ENCODE results near the gene SHISA9.
"Not testable (repeated sequence)": the region's sequence is repeated elsewhere in the genome, so short reads cannot be mapped to it uniquely, and the experiment has no call there.

Gene SHISA9

DNA sequence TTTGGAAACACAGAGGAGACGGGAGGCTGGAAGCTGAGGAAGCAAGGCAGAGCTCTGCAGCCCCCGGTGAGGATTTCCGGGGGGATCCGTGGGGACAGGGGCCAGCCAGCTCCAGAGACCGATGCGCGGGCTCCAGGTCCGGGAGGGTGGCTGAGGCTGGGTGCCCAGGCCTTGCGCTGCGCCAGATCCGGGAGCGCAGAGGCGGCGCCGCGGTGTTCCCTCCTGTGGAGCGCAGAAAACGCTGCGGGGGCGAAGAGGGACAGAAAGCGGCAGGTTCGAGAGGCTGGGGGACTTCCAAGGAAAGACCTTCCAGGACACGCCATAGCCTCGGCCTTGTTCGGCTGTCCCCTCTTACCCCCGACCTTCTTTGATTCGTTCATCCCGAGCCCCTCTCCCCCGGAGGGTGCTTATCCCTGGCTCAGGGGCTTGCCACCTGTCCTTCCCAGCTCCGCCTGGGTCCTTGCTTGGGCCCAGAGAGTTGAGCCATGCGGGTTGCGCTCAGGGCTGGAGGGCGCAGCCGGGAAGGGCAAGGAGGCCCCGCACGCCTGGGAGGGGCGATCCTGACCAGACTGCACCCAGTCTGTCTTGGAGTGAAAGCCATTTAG, 697 bp upstream of the SHISA9 start:
- no peak for DNase-seq

DNA sequence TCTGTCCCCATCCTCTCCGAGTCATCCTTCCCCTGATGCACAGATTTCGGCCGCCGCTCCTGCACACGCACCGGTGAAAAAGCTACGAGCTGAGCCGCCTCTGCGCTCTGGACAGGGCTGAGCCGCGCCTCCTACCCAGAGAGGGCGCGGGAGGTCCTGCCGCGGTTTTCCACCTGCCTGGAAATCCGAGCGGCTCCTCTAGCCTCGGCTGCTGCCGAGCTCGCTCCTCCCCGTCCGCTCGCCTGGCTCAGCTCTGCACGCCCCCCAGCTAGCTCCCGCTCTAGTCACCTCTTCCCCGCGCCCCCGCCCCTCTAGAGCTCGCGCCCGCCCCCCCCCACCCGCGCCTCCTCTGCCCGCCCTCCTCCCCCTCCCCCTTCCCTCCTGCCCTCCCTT, 198 bp upstream of the SHISA9 start:
- DNase-seq = no peak

GRCh38 chr16:12902511-12903372, 1.3 kb downstream of the SHISA9 start:
- no peak for DNase-seq

DNA sequence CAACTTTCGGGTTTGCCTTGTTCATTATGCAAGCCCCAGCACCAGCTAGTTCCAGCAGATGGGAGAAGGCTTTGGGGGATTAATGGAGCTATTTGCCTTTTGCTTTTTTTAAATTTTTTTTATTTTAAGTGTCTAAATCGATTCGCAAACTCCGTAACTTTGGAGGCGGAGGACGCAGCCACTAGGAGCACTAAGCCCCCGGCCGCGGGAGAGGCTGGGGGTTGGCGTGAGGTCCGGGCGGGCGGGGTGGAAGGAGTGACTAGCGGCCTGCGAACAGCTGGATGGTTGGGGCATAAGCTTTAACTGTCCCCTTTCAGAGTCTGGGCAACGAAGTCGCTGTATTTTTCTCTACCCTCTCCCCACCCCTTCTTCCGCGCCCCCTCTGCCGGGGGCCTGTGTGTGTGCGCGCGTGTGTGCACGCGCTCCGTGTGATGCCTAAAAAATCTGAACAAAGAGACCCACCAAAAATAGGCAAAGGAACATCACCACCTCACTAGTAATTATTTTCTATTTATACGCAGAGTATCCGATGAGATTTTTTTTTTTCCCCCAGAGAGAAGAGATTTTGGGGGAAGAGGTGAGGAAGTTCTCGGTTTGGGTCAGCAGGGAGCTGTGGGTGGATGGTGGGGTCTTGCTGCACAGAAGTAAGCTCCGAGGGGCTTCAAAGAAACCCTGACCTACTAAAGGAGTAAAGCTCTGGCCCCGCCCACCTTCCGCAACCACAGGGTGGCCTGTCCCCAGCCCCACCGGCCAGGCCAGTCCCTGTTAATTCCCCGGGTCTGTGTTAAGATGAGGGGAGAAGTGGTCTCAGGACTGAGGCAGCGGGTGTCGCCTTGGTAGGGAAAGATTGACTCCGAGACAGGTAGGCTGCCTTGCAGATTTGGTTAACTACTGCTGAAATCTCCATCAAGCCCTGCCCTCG, 2.3 kb downstream of the SHISA9 start:
- DNase-seq = no peak

- no peak for DNase-seq
These were observed 2.9 kb downstream of the SHISA9 start for GRCh38 chr16:12904329-12904671.

DNA sequence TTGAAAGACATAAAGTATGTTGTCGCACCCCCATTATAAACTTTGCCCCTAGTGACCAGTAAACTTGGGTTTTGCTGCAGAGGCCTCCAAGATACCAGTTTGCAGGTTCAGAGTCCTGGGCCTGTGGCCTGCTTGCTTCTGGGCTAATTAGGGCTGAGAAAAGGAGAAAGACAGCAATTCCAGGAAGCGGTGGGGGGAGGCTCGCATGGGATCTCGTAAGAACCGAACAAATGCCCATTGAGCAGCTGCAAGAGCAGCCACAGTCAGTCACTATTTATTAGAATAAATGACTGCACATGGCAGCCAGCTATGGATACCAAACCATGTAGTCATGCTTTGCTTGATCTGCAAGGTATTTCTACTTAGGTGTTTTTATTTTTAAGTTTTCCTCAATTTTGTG, 4.9 kb downstream of the SHISA9 start:
- no peak for DNase-seq

GRCh38 chr16:12906765-12907516, 5.5 kb downstream of the SHISA9 start:
- DNase-seq = no peak

DNA sequence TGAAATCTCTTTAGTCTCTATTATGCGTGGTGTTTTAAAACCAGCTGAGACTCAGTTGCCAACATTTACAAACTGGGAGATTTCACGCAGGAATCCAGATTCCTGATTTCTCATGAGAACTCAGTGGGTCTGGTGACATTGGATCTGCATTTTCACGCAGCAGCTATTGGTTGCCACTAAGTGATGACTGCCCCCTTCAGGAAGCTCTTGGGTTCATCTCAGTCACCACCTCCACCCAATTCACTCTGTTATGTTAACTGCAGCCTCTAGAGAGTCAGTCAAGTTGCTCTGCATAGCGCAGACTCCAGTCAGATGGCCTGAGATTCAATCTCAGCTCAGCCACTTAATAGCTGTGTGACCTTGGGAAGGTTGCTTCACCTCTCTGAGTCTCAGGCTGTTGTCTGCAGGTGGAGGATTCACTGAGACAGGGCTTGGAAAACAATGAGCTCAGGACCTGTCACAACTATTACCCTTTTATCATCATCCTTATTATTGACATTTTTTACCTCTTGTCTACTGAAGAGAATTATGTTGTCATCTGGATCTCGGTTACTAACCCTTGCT, 6.4 kb downstream of the SHISA9 start:
- DNase-seq = peak; percentile 10

GRCh38 chr16:12917246-12917645, 15.8 kb downstream of the SHISA9 start:
- DNase-seq = no peak

DNA sequence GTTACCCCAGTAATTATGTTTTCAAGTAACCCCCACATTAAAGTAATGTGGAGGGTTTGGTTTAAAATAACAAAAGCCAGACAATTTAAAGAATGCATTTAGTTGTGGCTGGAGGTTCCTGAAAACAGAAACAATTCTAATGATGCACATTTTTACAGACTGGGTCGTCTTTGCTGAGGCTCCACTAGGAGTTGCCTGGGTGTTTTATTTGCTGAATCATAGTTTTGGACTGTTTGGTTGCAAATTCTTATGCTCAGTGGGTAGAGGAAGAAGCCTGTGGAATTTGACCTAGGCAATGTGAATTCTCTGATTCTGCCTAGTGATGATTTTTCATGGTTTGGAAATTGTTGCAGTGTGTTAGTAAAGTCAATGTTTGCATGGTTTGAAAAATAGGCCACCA, 16.3 kb downstream of the SHISA9 start:
- no peak for DNase-seq

GRCh38 chr16:12920739-12921138, 19.3 kb downstream of the SHISA9 start:
- DNase-seq = no peak

DNA sequence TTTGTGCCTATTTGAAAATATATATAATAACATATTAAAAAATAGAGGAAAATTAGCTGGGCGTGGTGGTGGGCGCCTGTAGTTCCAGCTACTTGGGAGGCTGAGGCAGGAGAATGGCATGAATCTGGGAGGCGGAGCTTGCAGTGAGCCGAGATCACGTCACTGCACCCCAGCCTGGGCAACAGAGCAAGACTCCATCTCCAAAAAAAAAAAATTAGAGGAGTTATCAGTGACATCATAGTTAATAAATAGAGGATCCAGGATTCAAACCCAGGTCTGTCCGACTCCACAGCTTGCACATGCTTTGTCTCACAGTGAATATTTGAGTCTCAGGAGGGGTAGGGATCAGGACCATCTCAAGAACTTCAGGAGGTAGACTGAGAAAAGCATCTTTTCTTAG, 22.2 kb downstream of the SHISA9 start:
- DNase-seq = not testable (repeated sequence)

- no peak for DNase-seq
These were observed 23.8 kb downstream of the SHISA9 start for GRCh38 chr16:12925026-12925800.

DNA sequence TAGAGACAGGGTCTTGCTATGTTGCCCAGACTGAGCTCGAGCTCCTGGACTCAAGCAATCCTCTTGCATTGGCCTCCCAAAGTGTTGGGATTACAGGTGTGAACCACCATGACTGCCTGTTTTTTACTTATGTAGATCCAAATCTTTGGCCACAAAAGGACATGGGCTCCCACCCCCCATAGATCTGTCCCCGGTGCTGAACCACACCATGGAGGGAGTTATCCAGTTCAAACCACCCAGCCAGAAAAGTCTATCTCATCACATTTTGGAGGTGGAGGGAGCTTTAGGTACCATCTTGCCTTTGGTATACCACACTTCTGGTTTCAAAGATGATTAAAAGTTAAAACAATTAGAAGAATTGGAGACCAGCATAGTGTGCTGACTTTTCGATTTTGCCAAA, 26.2 kb downstream of the SHISA9 start:
- DNase-seq = no peak

DNA sequence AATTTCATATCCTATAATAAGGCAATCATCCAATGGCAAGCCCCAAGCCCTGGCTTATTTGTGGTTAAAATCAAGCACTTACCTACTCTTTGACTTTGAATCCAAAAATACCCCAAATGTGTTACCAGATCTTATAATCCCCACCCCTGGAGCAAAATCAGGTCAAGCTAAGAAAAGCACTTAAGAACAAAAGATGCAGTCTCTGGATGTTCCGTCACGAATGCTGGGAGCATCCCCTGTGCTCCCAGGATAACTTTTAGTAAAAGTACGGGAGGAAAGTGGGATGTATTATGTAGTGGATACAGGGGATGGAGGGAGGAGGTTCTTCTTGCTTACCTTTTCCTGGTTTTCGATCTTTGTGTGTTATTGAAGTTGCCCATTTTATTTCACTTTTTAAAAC, 29.5 kb downstream of the SHISA9 start:
- DNase-seq = no peak

GRCh38 chr16:12936391-12936790, 35.0 kb downstream of the SHISA9 start:
- no peak for DNase-seq

DNA sequence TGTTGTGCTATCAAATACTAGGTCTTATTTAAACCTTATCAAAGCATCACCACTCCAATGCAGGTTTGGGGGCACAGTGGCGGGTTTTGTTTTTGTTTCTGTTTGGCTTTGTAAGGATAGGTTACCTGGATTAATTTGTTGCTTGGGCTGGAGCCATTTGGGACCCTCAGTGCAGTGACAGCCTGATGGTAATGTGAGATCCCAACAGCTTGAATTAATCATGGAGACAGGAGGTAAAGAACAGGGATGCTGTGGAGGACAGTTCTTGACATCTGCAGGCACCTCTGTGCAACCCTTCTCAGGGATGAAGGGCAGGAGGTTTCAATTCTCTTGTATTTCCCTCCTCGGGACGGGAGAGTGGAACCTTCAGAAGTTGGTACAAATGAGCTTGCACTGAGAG, 40.5 kb downstream of the SHISA9 start:
- DNase-seq = no peak

- DNase-seq = no peak
These were observed 41.5 kb downstream of the SHISA9 start for GRCh38 chr16:12942861-12943260.

GRCh38 chr16:12944300-12944699, 42.9 kb downstream of the SHISA9 start:
- DNase-seq = no peak

GRCh38 chr16:12951392-12951791, 50.0 kb downstream of the SHISA9 start:
- DNase-seq = no peak

- DNase-seq = no peak
These were observed 50.6 kb downstream of the SHISA9 start for GRCh38 chr16:12951976-12952375.

GRCh38 chr16:12958366-12958765, 57.0 kb downstream of the SHISA9 start:
- no peak for DNase-seq
